ENCODE results near the gene B3GALT4.

GRCh38 chr6:33237741-33238140 lies 39.2 kb upstream of the B3GALT4 start:
- no peak for TF ChIP-seq CTCF (conservative IDR thresholded peaks at IDR 0.05 in 1 of 2, IDR thresholded peaks at IDR 0.05 in 1 of 2; ENCODE audit: low read depth in 1 of 2, low read length in 2 of 2)
- no peak for TF ChIP-seq EZH2 (IDR thresholded peaks at IDR 0.05; ENCODE audit: low read length, missing control alignments)

All from fibroblast of lung (primary cell).